GM18909 (cell line): ENCODE data around the gene IL21R.
"Not testable (repeated sequence)": the region's sequence is repeated elsewhere in the genome, so short reads cannot be mapped to it uniquely, and the experiment has no call there.

ENCODE experiments used
- ATAC-seq: cut with Tn5 transposase; IDR thresholded peaks from one replicate; pipeline ENCODE4 v1.9.1; 2021; ENCODE audit warnings: mild to moderate bottlenecking; ENCODE audit not compliant: unreplicated experiment, poor library complexity

The IL21R gene

DNA sequence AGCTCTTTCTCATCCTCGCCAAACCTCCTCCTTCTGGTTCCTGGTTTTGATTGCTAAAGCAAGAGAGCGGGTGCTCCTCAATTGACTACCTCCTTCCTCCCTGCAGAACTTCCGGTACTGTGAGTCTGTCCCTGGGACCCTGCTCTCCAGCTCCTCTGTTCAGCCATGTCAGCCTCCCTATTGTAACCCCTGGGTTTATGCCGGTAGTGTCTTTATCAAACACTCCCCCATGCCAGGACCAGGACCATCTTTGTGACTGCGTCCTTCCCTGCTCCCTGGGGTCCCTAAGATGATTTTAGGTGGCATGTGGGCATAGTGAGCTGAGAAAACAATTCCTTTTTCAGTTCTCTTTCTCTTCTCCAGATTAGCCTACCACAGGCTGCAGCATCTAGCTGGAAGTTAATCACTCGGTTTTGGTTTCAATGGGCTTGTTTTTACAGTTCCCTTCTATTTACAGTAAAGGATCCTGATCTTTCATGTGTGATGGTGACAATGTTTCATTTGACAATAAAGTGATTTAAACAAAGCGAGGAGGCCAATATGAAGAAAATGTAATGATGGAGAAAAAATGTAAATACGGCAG lies 27.7 kb upstream of the IL21R start:
- peak; percentile 32 for ATAC-seq

DNA sequence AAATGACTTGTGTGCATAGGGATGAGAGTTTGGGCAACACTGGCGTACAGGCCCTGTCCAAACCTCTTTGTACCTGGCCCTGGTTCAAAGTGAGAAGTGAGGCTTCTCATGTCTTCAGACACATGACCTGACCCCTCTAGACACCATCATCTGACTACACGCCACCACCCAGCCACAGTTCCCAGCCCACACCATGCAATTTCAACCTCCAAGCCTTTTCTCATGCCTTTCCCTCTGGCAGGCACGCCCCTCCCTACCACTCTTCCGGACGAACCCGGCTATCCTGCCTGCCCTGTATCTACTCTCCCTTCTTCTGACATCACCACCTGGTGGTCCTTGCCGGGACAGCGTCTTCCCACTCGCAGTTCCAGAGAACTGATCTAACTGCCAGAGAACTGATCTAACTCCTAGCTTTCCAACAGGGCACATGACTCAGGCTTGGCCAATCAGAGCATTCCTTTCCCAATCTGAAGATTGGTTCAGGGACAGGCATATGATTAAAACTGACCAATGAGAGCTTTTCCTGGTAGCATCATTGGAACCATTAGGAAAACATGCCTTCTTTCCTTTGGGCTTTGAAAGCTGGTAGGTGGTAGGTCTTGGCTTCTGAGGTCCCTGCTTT lies 27.1 kb upstream of the IL21R start:
- ATAC-seq, result peak; percentile 37

DNA sequence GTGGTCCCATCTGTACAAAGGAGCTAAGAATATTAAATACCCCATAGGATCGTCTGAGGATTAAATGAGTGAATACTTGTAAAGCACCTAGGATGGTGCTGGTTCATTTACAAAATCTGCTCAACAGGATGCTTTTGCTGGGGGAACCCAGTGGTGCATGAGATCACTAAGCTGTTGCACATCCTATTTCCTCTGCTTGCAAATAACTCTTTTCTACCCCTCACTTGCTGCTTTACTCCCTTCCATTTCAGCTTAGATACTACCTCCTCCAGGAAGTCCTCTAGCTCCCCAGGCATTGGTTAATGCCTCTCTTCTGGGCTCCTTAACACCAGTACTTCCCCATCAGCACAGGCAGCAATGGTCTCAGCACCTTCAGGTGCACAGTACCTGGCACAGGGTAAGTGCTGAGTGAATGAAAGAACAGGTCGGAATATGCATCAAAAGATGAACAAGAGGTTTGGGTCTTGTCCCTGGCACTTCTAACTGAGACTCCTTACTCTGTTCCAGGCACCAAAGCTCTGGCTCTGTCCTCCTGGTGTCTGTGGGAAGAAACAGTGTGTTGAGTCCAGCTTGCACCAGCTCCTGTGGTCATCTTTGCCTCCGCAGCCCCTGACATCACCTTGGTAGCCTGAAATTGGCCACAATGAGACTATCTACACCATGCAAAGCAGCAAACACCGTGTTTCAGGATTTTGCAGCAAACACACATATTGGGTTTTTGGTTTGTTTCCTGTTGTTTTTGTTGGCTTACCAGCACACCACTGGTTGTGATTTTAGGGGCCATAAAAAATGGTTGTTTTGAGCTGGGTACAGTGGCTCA lies 24.1 kb upstream of the IL21R start:
- no peak for ATAC-seq

DNA sequence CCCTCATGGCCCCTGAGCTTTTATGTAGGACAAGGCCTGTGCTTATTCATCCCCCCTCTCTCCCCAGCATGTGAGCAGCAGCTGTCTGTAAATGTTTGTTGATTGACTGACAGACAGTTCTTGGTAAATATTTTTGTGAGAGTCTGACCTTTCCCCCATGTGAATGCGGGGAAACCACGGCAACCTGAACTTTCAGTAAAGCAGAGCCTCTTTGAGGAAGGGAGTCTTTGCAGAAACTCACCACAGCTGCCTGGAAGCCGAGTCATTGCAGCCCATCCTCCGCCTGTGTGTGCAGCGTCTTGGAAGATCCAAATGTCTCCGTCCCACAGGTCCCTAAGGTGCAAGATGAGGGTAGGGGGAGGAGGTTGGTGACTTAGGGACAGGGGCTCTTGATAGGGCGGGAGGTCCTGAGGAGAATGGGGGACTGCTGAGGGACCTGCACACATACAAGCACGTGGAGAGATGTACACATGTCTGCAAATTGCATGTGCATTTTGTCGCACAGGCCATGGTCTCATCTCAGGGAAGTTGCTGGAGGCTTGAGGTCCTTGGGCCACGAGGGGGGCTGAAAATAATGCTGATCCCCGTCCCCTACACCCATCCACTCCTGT lies 23.0 kb upstream of the IL21R start:
- ATAC-seq, result no peak

DNA sequence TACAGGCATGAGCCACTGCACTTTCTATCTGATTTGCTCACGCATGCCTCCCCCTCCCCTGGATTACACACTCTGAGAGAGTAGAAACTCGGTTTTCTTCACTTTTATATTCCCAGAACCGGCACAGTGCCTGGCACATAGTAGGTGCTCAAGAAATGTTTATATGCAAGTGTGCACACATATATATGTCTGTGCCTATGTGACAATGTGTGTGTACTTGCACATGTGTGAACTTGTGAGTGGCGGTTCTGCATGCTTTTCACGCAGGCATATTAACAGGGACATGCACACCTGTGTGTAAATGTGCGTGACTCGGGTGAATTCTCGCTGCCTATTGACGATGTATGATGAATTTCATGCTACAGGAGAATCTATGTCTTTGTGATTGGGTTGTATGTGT lies 22.1 kb upstream of the IL21R start:
- ATAC-seq, result no peak

DNA sequence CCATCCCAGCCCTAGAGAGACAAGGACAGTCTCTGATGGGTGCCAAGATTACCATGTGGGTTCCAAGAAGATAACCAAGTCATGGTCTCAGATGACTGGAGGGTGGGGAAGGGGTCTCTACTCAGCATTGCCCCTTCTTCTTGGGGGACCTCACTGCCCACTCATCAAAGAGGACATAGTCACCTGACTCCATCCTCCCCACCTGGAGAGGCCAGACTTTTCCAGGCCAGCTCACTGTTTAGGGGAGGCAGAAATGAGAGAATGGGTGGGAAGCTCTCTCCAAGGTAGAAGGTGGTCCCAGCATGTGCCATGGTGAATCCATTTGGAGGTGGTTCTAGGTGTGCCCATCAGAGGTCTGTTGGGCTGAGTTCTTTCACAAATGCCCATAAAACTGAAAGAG lies 20.7 kb upstream of the IL21R start:
- no peak for ATAC-seq

DNA sequence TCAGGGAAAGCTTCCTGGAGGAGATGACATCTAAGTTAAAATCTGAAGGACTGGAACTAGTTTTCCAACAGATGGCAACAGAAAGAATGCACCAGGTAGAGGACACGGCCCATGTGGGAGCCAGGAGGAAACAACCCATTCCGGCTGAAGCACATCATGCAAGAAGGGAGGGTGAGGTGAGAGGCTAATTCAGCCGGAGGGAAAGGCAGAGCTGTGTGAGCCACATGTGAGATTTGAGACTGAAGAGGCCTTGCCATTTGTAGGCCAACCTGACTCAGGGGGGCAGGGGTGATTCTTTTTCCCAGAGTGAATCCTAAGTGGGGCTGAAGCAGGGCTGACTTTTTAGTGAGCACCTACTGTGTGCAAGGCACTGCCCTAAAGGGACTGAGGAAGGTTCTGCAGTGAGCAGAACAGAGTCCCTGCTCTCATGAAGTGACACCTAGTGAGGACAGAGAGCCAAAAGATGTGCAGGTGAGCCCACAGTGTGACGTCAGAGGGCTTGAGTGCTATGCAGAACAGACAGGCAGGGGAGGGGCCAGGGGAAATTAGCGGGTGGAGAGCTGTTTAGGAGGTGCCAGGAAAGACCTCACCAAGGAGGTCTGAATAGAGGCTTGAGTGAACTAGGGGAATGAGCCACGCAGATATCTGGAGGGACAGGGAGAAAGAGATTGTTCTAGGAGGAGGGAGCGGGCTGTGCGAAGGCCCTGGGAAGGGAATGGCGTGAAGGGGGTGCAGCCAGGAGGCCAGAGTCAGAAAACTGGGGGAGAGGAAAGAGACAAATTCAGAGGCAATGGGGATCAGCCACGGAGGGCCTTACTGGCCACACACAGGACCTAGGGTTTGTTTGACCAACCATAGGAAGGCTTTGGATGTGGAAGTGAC lies 19.8 kb upstream of the IL21R start:
- no peak for ATAC-seq

DNA sequence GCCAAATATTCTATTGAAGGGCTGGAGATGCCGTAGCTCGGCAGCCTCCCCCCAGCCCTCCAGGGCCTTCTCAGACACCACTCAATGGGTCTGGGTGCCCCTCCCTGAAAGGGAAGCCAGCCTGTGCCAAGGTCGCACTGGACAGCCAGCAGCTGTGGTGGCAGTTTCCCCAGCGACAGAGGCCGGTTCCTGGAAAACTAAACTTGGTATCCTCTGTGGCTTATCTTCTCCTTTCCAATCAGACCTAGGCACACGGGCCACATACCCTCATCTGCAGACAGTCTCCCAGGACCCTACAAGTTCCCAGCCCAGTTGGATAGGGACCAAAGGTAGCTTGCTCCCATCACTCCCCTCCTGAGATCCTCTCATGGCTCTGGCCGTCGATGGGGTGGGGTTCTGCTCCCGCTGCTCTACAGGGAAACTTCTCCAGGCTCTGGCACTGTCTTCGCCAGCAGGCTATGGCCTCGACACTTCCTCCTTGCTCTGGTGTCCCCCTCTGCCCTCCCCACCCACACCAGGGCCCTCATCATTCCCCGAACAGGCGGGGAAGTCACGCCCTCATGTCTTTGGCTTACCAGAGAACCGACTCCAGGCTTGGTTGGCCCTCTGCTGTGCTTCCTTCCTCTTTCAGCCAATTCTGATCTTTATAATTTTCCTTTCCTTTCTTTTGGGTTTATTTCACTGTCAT lies 18.3 kb upstream of the IL21R start:
- no peak for ATAC-seq

DNA sequence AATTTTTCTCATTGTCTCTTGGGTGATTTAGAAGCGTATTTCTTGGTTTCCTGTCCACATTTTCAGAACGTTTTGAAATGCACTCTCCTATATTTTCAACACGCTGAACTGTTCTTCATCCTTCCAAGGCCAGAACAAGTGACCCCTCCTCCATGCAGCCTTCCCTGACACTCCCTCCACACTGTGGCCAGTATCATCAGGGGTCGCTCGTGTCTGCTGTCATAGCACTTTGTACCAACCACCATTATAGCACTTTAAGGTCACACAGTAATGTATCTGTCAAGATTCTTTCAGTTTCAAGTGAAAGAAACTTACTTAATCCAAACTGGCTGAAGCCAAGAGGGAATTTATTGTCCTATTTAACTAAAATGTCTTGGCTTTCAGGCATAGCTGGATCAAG lies 17.5 kb upstream of the IL21R start:
- ATAC-seq, result no peak

DNA sequence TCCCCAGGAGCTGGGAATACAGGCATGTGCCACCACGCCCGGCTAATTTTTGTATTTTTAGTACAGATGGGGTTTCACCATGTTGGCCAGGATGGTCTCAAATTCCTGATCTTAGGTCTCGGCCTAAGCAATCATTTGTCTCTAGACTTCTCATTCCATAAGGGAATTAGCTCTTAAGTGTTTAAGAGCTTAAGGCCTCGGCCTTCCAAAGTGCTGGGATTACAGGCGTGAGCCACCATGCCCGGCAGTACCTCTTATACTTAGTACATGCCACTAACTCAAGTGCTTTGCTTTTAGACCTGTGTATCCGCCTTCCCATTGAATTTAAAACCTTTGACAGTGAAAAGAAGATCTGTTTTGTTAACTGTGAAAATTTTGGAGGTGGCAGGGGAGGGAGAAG lies 16.6 kb upstream of the IL21R start:
- ATAC-seq, result no peak

DNA sequence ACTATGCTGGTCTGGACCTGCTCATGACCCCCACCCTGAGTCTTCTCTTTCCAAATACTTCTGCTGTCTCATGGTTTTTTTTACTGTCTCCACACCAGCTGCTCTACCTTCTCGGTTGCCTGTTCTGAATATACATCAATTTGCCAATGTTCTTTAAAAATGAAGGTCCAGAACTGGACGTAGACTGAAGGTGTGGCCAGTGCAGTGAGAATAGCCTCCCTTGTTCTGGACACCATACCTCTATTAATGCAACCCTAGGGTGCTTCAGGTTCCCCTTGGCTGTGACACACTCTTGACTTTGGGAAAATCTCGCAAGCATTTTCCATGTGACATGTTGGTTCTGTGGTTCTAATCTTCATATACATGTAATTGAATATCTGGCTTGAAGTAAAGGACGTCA lies 15.3 kb upstream of the IL21R start:
- ATAC-seq, result no peak

DNA sequence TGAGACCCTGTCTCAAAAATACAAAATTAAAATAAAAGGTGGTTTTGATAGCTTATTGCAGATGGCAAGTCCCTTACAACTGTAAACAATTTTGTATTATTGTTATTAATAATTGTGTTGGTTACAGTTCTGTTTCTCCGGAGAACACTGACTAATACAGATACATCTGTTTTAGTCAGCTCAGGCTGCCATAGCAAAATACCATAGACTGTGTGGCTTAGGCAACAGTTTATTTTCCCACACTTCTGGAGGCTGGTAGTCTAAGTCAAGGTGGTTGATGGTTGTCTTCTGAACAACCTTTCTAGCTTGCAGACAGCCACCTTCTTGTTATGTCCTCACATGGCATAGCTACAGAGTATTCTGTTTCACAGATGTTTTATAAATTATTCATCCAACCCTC lies 14.2 kb upstream of the IL21R start:
- ATAC-seq, result peak; percentile 67

DNA sequence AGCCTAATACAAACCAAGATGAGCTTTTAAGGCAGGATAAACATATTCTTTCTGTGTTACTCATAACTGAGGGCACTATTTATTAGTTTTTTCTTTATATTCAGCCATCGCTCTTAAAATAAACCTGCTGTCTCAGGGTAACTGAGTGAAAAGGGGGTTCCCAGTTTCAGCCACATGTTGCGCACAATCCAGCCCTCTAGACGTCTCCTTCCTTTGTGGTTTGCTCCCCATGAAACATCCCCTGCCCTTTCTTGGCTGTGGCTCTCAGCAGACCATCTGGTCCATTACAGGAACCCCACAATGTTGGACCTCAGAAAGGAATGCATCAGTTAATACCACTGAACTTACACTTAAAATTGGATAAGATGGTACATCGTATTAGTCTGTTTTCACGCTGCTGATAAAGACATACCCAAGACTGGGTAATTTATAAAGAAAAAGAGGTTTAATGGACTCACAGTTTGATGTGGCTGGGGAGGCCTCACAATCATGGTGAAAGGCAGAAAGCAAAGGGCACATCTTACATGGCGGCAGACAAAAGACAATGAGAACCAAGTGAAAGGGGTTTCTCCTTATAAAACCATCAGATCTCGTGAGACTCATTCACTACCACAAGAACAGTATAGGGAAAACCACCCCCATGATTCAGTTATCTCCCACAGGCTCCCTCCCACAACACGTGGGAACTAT lies 12.6 kb upstream of the IL21R start:
- peak; percentile 42 for ATAC-seq

DNA sequence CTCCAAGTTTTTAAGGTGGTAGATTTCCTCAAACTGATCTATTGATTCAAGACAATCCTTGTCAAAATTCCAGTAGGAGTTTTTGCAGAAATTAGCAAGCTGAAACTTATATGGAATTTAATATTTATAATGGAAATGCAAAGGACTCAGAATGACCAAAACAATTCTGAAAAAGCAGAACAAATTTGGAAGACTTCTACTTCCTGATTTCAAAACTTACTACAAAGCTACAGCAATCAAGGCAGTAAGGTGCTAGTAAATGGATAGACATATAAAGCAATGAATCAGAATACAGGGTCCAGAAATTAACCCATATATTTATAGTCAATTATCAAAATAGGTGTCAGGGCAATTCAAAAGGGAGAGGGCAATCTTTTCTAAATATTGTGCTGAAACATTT lies 11.8 kb upstream of the IL21R start:
- ATAC-seq, result no peak

DNA sequence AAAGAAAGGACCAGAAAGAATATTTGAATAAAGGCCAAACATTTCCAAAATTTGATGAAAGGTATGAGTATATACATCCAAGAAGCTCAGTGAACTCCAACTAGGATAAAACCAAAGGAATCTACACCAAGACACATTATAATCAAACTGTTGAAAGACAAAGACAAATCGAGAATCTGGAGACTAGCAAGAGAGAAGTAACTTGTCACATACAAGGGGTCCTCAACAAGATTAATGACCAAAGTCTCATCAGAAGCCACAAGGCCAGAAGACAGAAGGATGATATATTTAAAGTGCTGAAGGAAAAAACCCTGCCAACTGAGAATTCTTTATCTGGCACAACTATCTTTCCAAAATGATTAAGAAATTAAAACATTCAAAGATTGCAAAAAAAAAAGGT lies 9.3 kb upstream of the IL21R start:
- ATAC-seq, result no peak

DNA sequence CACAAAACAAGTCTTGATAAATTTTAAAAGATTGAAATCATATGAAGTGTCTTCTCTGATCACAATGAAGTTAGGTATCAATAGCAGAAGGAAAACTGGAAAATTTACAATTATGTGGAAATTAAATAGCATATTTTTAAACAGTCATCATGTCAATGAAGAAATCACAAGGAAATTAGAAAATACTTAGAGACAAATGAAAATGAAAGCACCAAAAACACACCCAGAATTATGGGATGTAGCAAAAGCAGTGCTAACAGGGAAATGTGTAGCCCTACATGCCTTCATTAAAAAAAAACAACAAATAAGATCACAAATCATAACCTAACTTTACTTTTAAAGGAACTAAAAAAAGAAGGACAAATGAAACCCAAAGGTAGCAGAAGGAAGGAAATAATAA lies 7.5 kb upstream of the IL21R start:
- ATAC-seq, result no peak

DNA sequence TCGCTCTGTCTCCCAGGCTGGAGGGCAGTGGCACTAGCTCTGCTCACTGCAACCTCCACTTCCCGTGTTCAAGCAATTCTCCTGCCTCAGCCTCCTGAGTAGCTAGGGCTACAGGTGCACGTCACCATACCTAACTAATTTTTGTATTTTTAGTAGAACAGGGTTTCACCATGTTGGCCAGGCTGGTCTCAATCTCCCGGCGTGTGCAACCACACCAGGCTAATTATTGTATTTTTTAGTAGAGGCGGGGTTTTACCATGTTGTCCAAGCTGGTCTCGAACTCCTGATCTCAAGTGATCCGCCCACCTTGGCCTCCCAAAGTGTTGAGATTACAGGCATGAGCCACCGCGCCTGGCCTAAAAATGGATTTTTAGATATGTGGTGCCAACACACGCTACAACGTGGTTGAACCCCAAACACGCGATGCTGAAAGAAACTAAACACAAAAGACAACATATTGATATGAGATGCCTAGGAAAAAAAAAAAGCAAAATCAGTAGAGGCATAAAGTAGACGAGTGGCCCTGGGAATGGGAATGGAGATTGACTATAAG lies 3.6 kb upstream of the IL21R start:
- ATAC-seq, result not testable (repeated sequence)

DNA sequence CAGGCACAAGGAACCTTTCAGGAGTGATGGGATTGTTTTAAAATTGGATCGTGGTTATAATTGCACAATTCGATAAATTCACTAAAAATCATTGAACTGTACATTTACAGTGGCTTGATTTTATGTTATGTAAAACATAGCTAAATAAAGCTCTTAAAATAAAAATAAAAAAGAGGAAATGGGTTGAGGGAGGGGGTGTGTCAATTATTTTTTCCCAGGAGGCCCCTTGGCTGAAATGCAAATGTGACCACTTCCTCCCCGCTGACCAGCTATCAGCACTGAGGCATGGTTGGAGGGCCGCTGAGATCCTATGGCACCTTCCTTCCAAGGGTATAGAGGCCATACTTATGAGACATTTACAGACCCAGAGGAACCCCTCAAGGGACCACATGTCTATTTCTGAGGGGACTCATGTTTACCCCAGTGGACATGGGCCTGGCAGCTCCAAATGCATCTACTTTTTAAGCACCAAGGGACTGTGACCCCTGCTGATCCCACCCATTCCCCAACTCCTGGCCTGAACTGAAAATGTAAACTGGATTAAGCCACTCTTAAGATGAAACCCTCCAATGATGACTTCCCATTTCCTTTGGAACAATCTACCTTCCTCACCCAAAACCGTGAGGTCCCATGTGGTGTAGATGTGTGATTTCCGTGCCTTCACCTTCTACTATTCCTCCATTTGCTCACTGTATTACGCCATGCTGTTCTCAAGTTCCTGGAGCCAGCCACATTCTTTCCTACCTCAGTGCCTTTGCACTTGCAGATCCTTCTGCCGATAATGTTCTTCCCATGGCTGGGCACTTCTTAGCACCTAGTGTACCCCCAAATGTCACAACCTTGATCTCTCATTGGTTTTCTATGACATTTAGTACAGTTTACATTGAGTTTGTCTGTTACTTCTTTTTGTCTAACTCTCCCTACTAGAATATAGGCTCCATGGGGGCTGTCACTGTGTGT lies 2.8 kb upstream of the IL21R start:
- peak; percentile 37 for ATAC-seq
